ENCODE data around the gene SYNM.
A peak's percentile ranks its signal among the peaks of the same experiment; 100 is the strongest.

The SYNM gene

GRCh38 chr15:99139276-99139675 is 34.4 kb downstream of the SYNM start:
- Histone ChIP-seq H3K9ac (no peak overlapping the region), H3K36me3 (ENCODE audit: insufficient read depth) (no peaks in the 10 kb centered on the region), H3K27me3 (ENCODE audit: insufficient read depth, low read depth) (no peaks in the 10 kb centered on the region), H2AFZ (ENCODE audit: low read depth) (no peak overlapping the region), H3K4me1 (ENCODE audit: low read depth, poor library complexity, severe bottlenecking) (peaks cover 86% of the 10 kb centered on the region), H4K20me1 (ENCODE audit: insufficient read depth) (no peaks in the 10 kb centered on the region), H3K4me3 (IDR thresholded peaks at IDR 0.05; ENCODE audit: insufficient read depth, low read depth, low read length) (no peak overlapping the region), H3K4me2 (no peak overlapping the region), H3K79me2 (ENCODE audit: insufficient read depth, low read depth) (no peaks in the 10 kb centered on the region), H3K27ac (peak overlapping the region; percentile 73; the same call in 1 of the 2 replicates)
- no peak for TF ChIP-seq CTCF (conservative IDR thresholded peaks at IDR 0.05; ENCODE audit: low read depth, low read length)

GRCh38 chr15:99140590-99140989 is 35.7 kb downstream of the SYNM start:
- no peak overlapping the region for H3K9ac ChIP-seq
- H3K4me2 ChIP-seq, result no peak overlapping the region
- no peaks in the 10 kb centered on the region for H3K79me2 ChIP-seq (ENCODE audit: insufficient read depth, low read depth)
- no peak for TF ChIP-seq CTCF (conservative IDR thresholded peaks at IDR 0.05; ENCODE audit: low read depth, low read length)
- no peak overlapping the region for H3K4me3 ChIP-seq (IDR thresholded peaks at IDR 0.05; ENCODE audit: insufficient read depth, low read depth, low read length)
- H3K27ac ChIP-seq, result no peak overlapping the region
- no peaks in the 10 kb centered on the region for H3K36me3 ChIP-seq (ENCODE audit: insufficient read depth)
- no peak overlapping the region for H2AFZ ChIP-seq (ENCODE audit: low read depth)
- no peaks in the 10 kb centered on the region for H3K27me3 ChIP-seq (ENCODE audit: insufficient read depth, low read depth)
- H4K20me1 ChIP-seq (ENCODE audit: insufficient read depth), result no peaks in the 10 kb centered on the region
- peaks cover 81% of the 10 kb centered on the region for H3K4me1 ChIP-seq (ENCODE audit: low read depth, poor library complexity, severe bottlenecking)

GRCh38 chr15:99141943-99142342 is 37.1 kb downstream of the SYNM start:
- Histone ChIP-seq H3K9ac (no peak overlapping the region), H3K27ac (no peak overlapping the region)
- no peak for TF ChIP-seq CTCF (conservative IDR thresholded peaks at IDR 0.05; ENCODE audit: low read depth, low read length)

GRCh38 chr15:99142562-99142961 is 37.7 kb downstream of the SYNM start:
- no peak overlapping the region for H3K4me3 ChIP-seq (IDR thresholded peaks at IDR 0.05; ENCODE audit: insufficient read depth, low read depth, low read length)
- TF ChIP-seq CTCF (conservative IDR thresholded peaks at IDR 0.05; ENCODE audit: low read depth, low read length), result no peak
- no peak overlapping the region for H3K27ac ChIP-seq
- no peak overlapping the region for H3K9ac ChIP-seq
- H3K4me2 ChIP-seq, result no peak overlapping the region
- no peaks in the 10 kb centered on the region for H3K79me2 ChIP-seq (ENCODE audit: insufficient read depth, low read depth)
- no peaks in the 10 kb centered on the region for H3K36me3 ChIP-seq (ENCODE audit: insufficient read depth)
- no peaks in the 10 kb centered on the region for H3K27me3 ChIP-seq (ENCODE audit: insufficient read depth, low read depth)
- H3K4me1 ChIP-seq (ENCODE audit: low read depth, poor library complexity, severe bottlenecking), result peaks cover 65% of the 10 kb centered on the region
- H2AFZ ChIP-seq (ENCODE audit: low read depth), result no peak overlapping the region
- no peaks in the 10 kb centered on the region for H4K20me1 ChIP-seq (ENCODE audit: insufficient read depth)

More at GRCh38 chr15:99141943-99142342, 37.1 kb downstream of the SYNM start:
- Histone ChIP-seq H4K20me1 (ENCODE audit: insufficient read depth) (no peaks in the 10 kb centered on the region), H3K4me1 (ENCODE audit: low read depth, poor library complexity, severe bottlenecking) (peaks cover 67% of the 10 kb centered on the region), H3K79me2 (ENCODE audit: insufficient read depth, low read depth) (no peaks in the 10 kb centered on the region), H2AFZ (ENCODE audit: low read depth) (no peak overlapping the region), H3K4me2 (no peak overlapping the region), H3K36me3 (ENCODE audit: insufficient read depth) (no peaks in the 10 kb centered on the region), H3K4me3 (IDR thresholded peaks at IDR 0.05; ENCODE audit: insufficient read depth, low read depth, low read length) (no peak overlapping the region), H3K27me3 (ENCODE audit: insufficient read depth, low read depth) (no peaks in the 10 kb centered on the region)
